ENCODE measurements around the gene PRKCZ. TPM values are rescaled to one million over a fixed set of nuclear protein-coding genes. Genes with fewer than 3 reads are reported as not detected.

PRKCZ gene
- total and polyA plus RNA-seq, 2 of the 4 experiments (the other 2 are of a cell fraction), result 2.0 to 3.5 TPM

DNA sequence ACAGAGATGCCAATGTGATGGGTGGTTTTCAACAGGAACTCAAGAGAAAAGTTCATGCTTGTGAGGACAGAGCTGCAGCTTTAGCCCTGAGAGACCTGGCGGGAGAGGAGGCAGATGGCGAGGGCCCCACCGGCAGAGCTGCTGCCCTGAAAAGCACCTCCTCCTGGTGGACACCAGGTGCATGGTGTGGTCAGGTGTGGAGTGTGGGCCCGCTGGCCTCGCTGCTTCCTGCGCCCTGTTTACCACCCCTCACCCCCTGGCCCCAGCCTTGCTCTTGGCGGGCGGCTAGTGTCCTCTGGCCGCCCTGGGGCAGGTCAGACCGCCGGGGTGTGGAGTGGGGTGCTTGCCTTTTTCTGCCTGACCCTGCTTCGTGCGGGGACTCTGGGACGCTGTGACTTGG, 42.8 kb downstream of the PRKCZ start (continued):
- no peak for TF ChIP-seq BHLHE40 (IDR thresholded peaks at IDR 0.05; ENCODE audit: low read depth, low read length)
- TF ChIP-seq MAZ (IDR thresholded peaks at IDR 0.05; ENCODE audit: borderline replicate concordance, low read depth, low read length), result no peak

DNA sequence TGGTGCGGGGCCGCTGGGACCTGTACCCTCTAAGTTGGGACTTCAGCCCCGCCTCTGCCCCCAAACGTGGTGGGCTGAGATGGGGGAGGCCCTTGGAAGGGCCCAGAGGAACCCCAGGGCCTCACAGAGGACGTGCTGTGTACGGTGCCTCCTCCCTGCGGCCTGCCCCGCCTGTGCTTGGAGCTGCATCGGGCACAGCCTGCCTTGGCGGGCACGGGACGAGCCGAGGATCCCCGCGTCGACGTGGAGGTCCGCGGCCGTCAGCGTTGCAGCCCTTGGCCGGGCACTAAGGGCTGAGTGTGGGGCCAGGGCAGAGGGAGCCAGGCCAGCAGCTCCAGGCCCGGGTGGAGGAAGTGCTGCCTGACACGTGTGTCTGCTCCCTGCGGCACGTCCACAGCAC, 43.4 kb downstream of the PRKCZ start:
- H2BK5ac ChIP-seq (ENCODE audit: low read depth, low read length, poor library complexity, severe bottlenecking), result no peak overlapping the region
- H3K79me1 ChIP-seq (ENCODE audit: low read depth in 1 of 2, low read length in 2 of 2), result no peaks in the 10 kb centered on the region
- no peak overlapping the region for H2AK5ac ChIP-seq (ENCODE audit: low read depth, low read length)
- no peak overlapping the region for H2BK120ac ChIP-seq (ENCODE audit: low read depth, low read length)
- H3K14ac ChIP-seq (replicated peaks; ENCODE audit: low read depth, low read length), result no peak overlapping the region
- no peak overlapping the region for H3K56ac ChIP-seq (ENCODE audit: extremely low read depth, insufficient read depth, low read length)
- no peak overlapping the region for H3K23ac ChIP-seq (ENCODE audit: low read depth, low read length)
- no peaks in the 10 kb centered on the region for H4K20me1 ChIP-seq (ENCODE audit: insufficient read depth, low read length)
- no peak for ATAC-seq (ENCODE audit: low read depth)
- H3K9me1 ChIP-seq (ENCODE audit: insufficient read depth, low read length), result no peaks in the 10 kb centered on the region
- H3K4ac ChIP-seq (ENCODE audit: low read depth, low read length), result no peak overlapping the region
- H3K18ac ChIP-seq (ENCODE audit: low read depth, low read length), result no peak overlapping the region
- H3K4me2 ChIP-seq (ENCODE audit: low read depth, low read length), result no peak overlapping the region
- H4K5ac ChIP-seq (ENCODE audit: low read depth, low read length), result no peak overlapping the region
- no peaks in the 10 kb centered on the region for H3K36me3 ChIP-seq (ENCODE audit: control insufficient read depth, insufficient read depth, low read length)
- H2AFZ ChIP-seq (replicated peaks; ENCODE audit: low read length, poor library complexity), result no peak overlapping the region
- dilution Hi-C loops (cut with HindIII; ENCODE audit: low sequenced_read_pairs, unreplicated experiment) (no loop called here), intact Hi-C loops (cut with micrococcal nuclease) (loop anchor here (5.0 kb wide), 1 partner anchor 79 kb away; no protein-coding TSS in a partner anchor), in situ Hi-C loops (cut with MboI; ENCODE audit: low sequenced_read_pairs) (no loop called here)
- 0 out of 2 replicates have a peak, but pooled peaks cover 2% of the 10 kb centered on the region for H3K4me1 ChIP-seq (ENCODE audit: control insufficient read depth, insufficient read depth, low read length)
- ChIA-PET POLR2A (ENCODE audit: unreplicated experiment) (no interaction called here), CTCF (no interaction called here)
- BruUV-seq (replicated peaks), result no TSS peak
- H3K27ac ChIP-seq (ENCODE audit: insufficient read depth, low read length), result no peak overlapping the region
- WGBS, 2 experiments (ENCODE audit: extremely low coverage in 2 of 2, insufficient read length in 1 of 2), result 67% methylated on average over 4 of the region's 26 CpGs; no CpG with 5 or more reads in 1 of the 2 experiments
- H4K91ac ChIP-seq (ENCODE audit: insufficient read depth, low read depth, low read length), result no peak overlapping the region
- no peak overlapping the region for H4K8ac ChIP-seq (ENCODE audit: low read depth in 2 of 2, low read length in 2 of 2)
- H2AK9ac ChIP-seq (replicated peaks; ENCODE audit: low read depth, low read length, poor library complexity), result no peak overlapping the region
- H2BK20ac ChIP-seq (ENCODE audit: low read depth, low read length), result no peak overlapping the region
- no peak overlapping the region for H3K9ac ChIP-seq (ENCODE audit: low read depth, low read length)
- peaks cover 14% of the 10 kb centered on the region for H3K9me3 ChIP-seq (ENCODE audit: control insufficient read depth, insufficient read depth, low read length)
- no peak for TF ChIP-seq SMC3 (IDR thresholded peaks at IDR 0.05; ENCODE audit: low read depth, low read length)
- TF ChIP-seq RAD21 (IDR thresholded peaks at IDR 0.05; ENCODE audit: low read length), result no peak
- TF ChIP-seq, protein P1, sequence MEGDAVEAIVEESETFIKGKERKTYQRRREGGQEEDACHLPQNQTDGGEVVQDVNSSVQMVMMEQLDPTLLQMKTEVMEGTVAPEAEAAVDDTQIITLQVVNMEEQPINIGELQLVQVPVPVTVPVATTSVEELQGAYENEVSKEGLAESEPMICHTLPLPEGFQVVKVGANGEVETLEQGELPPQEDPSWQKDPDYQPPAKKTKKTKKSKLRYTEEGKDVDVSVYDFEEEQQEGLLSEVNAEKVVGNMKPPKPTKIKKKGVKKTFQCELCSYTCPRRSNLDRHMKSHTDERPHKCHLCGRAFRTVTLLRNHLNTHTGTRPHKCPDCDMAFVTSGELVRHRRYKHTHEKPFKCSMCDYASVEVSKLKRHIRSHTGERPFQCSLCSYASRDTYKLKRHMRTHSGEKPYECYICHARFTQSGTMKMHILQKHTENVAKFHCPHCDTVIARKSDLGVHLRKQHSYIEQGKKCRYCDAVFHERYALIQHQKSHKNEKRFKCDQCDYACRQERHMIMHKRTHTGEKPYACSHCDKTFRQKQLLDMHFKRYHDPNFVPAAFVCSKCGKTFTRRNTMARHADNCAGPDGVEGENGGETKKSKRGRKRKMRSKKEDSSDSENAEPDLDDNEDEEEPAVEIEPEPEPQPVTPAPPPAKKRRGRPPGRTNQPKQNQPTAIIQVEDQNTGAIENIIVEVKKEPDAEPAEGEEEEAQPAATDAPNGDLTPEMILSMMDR (conservative IDR thresholded peaks at IDR 0.05; ENCODE audit: low read depth, low read length), result no peak
- TF ChIP-seq RCOR1 (IDR thresholded peaks at IDR 0.05; ENCODE audit: insufficient replicate concordance, low read length), result no peak
- TF ChIP-seq NFE2L2 (IDR thresholded peaks at IDR 0.05; ENCODE audit: low read depth, low read length), result no peak
- TF ChIP-seq CHD1 (IDR thresholded peaks at IDR 0.05; ENCODE audit: low read depth, low read length), result no peak
- TF ChIP-seq, protein P2, sequence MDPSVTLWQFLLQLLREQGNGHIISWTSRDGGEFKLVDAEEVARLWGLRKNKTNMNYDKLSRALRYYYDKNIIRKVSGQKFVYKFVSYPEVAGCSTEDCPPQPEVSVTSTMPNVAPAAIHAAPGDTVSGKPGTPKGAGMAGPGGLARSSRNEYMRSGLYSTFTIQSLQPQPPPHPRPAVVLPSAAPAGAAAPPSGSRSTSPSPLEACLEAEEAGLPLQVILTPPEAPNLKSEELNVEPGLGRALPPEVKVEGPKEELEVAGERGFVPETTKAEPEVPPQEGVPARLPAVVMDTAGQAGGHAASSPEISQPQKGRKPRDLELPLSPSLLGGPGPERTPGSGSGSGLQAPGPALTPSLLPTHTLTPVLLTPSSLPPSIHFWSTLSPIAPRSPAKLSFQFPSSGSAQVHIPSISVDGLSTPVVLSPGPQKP (IDR thresholded peaks at IDR 0.05; ENCODE audit: borderline replicate concordance, low read depth, low read length), result no peak
- TF ChIP-seq BHLHE40 (IDR thresholded peaks at IDR 0.05; ENCODE audit: low read depth, low read length), result no peak
- no peak overlapping the region for H3K4me3 ChIP-seq (ENCODE audit: insufficient read depth, low read depth, low read length)
- H3K27me3 ChIP-seq (ENCODE audit: control insufficient read depth, insufficient read depth, low read length), result peaks cover 2% of the 10 kb centered on the region; the same call in 1 of the 2 replicates
- H2BK15ac ChIP-seq (ENCODE audit: low read depth, low read length), result no peak overlapping the region
- DNase-seq, result no peak
